GM19452 (cell line): ENCODE measurements around the gene SPATA4.

Experiments used
- ATAC-seq: cut with Tn5 transposase; IDR thresholded peaks from one replicate; pipeline ENCODE4 v1.9.1; 2021; ENCODE audit not compliant: unreplicated experiment

SPATA4 gene

DNA sequence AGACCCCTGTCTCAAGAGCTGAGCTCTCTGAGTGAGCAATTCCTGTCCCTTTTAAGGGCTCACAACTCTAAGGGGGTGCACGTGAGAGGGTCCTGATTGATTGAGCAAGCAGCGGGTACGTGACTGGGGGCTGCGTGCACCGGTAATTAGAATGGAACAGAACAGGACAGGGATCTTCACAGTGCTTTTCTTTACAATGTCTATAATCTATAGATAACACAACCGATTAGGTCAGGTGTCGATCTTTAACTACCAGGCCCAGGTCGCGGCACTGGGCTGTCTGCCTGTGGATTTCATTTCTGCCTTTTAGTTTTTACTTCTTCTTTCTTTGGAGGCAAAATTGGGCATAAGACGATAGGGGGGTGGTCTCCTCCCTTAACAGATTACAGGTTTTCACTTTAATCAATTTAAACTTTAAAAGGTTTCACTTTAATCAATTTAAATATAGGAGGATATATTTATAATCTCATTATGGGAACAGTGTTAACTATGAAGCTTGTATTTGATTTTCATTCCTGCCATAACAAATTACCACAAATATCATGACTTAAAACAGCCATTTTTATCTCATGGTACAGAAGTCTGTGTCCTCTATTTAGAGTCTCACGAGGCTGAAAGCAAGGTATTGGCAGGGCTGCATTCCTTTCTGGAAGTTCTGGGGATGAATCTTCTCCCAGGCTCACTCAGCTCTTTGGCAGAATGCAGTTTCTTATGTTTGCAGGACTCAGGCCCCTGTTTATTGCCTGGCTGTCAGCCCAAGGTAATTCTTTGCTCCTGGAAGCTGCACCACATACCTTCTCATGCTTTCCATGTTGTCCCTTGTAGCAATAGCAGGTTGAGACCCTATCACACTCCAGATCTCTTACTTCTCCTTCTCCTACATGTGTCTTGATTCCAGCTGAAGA is 5.2 kb downstream of the SPATA4 start:
- ATAC-seq = no peak

DNA sequence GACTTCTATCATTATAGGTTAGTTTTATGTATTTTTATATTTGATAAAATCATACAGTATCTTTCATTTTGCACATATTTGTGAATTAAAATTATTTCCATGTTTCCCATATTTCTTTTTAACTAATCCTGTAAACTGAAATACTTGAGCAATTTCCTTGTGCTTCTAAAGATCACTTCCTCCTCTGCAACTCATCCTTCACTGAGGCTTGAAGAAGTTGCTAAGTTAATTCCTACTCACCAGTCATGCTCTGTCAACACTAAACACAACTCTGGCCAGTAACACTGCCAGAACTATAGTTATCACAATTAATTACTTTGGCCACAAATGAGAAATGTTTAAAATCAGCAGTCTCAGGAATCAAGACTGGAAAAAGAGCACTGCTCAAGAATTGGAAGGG is 6.7 kb downstream of the SPATA4 start:
- ATAC-seq = no peak

DNA sequence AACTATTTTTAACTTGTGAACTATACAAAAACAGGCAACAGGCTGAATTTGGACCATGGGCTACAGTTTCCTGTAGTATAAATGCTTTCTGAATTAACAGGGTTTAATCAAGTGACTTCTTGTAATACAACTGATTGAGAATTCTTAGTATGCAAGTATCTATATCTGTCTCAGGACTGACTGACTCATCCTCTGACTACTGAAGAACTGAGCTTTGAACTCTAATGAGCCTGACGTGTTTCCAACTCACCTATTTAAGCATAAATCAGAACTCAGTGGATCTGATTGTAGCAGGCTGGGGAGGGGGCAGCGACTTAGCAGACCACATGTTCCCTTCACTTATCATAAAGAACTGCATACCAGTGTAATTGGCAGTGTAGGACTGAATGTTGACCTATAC is 7.8 kb downstream of the SPATA4 start:
- ATAC-seq = no peak

DNA sequence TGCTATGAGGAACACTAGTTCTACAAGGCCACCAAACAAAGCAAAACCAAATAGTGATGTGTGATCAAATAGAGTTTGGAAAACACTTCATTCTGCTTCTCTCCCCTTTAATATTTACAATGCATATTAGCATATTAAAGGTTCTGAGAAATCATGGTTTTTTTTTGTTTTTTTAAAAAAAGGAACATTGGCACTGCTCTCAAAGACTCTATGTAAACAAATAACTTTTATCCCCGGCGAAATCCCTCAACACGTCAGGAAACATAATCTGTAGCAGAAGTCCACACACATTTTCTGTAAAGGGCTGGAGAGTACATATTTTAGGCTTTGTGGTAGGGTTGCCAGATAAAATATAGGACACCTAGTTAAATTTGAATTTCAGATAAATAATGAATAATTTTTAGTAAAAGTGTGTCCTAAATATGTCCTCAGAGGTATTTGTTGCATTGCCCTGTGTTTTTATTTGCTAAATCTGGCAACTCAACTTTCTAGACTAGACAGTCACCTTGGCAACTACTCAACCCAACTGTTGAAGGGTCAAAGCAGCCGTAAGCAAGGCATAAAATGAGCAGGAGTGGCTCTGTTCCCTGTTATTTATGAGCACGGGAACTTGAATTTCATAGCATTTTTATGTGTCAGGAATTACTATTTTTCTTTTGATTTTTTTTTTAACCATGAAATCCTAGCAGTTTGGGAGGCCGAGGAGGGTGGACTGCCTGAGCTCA is 8.6 kb downstream of the SPATA4 start:
- ATAC-seq = no peak

DNA sequence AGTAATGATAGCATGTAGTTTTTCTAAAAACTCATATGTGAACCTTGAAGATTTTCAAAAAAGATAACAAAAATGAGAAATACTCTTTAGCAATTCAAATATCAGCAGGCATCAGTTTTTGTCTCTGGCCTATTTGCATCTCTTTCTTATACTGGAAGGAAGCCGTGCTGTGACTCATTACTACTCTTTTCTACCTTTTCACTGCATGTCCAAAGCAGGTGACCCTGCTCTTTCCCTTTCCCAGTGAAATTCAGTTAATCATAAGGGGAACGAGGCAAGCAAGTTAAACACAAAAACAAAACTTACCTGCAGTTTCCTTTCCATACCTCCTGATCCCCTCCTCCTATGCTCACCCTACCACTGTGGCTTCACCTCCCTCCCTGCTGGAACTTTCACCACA is 9.3 kb downstream of the SPATA4 start:
- ATAC-seq = no peak

DNA sequence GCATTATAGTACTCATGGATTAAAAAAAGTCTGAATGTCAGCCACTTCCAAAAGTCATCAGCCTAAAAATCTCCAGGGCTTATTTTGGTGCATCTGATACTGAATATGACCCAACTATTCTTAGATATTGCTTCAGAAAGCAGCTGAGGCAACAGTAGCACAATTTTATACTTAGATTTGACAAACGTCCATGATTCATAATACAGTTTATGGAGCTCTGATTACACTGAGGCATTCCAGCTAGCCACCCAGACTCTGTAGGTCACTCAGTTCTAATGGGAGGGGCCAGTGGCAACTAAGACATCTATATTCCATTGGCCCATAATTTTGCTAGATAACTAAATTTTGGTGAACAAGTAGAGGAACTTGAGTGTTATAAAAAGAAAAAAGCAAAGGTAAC is 10.3 kb downstream of the SPATA4 start:
- no peak for ATAC-seq

DNA sequence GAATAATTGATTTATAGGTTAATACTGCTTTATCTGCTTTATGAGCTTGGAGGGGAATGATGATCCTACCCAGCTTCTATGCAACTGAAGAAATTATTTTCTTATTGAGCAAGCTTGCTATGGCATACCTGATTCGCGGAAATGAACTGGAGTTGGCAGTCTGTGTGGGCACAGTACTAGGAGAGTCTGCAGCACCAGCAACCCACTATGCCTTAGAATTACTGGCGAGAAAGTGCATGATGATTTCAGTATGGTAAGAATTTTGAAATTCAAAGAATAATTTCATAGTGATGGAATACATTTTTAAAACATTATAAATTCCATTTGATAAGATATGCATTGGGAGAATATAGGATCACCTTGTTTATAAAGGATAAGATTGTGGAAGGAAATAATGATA is 32.3 kb downstream of the SPATA4 start:
- no peak for ATAC-seq

DNA sequence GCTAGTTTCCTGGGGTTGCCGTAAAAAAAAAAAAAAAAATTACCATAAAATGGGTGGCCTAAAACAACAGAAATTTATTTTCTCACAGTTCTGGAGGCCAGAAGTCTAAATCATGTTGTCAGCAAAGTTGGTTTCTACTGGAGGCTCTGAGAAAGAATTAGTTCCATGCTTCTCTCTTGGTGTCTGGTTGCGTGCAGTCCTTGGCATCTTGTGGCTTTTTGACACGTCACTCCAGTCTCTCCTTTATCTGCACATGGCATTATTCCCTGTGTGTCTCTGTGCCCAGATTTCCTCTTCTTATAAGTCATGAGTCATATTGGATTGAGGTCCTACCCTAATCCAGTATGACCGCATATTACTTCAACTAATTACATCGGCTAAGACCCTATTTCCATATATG is 38.7 kb downstream of the SPATA4 start:
- ATAC-seq = no peak

DNA sequence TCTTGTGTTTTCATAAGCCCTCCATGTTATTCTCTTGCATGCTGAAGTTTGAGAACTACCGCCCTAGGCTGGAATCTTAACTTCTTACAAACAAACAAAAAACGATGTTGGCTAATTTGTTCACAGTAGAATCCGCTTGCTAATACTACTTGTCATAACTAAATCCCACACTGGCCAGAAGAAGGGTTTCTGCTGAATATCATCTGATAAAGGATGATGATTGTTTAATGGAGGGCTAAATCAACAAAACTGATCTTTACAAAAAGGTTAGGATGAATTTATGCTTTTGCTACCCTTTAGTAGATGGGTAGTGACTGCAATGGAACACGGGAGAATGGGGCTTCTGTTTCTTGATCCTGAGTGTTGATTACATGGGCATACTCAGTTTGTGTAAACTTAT is 42.3 kb downstream of the SPATA4 start:
- no peak for ATAC-seq

DNA sequence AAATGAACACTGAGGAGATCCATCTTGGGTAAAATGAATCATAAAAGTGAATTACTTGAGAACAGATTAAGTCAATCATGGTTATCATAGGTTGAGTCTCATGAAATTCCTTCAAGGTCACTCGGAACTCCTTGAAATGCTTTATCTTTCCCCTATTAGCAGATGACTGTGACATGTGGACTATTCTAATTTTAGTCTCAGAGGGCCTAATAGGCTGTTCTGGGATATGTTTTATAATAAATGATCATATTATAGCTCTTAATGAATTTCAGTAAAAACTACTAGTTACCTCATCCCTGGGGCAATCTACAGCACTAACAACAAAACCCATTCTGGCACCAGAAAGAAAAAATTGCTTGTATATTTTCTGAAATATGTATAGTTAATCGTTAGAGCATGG is 44.7 kb downstream of the SPATA4 start:
- no peak for ATAC-seq

DNA sequence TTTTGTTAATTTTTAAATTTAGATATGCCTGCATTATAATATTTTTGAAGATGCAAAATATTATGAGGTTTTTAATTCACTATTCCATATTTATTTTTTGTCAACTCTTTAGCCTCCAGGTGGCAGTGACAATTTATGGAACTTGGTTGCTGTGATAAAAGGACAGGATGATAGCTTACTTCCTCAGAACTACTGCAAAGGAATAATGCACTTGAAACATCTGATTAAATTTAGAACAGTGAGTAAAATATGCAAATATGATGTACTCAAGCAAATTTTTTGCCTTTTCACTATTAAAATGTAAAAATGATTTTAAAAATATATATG is 45.1 kb downstream of the SPATA4 start:
- ATAC-seq = no peak

DNA sequence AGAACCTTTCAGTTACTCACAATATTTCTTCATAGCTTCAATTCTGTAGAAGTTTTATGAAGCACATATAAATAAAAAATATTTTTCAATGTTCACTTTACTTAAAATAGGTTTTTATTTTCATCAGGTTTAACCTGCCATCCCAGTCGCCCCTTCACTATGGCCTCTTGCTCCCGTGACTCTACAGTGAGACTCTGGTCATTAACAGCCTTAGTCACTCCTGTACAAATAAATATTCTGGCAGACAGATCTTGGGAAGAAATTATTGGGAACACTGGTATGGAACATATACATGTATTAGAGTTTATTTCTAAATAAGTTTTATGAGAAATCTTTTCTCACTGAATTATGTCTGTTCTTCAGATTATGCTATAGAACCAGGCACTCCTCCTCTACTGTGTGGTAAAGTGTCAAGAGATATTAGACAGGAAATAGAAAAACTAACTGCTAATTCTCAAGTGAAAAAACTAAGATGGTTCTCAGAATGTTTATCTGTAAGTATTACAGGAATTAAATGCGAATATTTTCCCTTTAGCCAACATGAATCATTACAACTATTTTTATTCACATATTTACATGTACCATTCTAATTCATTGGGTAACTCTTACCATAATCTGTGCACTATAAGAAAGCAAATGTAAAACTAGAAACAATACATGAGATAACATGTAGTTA is 45.6 kb downstream of the SPATA4 start:
- ATAC-seq = no peak

DNA sequence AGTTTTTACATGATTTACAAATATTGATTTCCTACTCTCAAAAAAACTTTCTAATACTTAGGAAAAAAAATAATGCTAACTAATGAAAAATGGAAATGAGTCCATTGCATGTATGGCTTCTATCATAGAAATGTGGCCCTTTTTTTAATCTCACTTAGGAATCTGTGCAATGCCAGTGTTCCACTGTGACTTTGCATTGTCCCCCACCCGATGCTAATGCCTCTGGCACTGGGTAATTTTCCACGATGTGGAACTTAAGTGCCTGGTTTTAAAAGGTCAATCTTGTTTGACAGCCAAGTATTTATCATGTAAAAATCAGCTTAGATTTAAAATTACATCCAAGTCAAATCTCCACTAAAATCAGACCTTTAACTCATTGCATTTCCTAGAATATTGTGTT is 53.1 kb downstream of the SPATA4 start:
- no peak for ATAC-seq

DNA sequence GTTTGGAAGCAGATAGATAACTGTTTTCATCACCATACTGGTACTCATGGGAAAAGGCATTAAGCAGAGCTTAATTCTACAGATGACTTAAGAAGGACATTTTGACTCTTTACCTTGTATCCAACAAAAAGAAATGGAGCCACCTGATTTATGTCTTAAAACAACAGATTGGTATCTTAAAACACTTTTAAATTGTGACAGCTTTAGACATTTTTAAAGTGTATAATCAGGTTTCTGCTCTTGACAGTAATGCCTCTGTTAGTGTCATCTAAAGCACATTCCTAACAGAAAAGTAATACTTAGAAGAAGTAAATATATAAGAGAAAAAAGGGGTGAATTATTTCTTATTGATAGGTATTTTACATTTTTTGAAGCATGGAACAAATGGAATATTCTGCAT is 55.9 kb downstream of the SPATA4 start:
- no peak for ATAC-seq

DNA sequence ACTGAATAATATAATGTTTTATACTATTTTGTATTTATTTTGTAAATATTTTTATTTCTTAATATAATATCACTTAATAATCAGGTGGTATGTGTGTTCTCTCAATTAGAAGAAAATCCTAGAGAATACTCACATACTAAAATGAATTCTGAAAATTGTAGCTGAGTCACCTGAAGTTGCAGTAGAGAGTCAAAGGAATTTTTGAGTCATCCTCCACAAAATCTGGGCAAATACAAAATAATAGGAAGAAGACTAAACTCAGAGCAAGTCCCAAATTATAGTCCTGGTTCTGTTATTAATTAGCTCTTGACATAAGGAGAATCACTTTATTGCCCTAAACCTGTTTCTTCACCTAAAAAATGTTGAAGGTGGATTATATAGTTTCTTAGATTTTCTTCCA is 57.8 kb downstream of the SPATA4 start:
- ATAC-seq = no peak

DNA sequence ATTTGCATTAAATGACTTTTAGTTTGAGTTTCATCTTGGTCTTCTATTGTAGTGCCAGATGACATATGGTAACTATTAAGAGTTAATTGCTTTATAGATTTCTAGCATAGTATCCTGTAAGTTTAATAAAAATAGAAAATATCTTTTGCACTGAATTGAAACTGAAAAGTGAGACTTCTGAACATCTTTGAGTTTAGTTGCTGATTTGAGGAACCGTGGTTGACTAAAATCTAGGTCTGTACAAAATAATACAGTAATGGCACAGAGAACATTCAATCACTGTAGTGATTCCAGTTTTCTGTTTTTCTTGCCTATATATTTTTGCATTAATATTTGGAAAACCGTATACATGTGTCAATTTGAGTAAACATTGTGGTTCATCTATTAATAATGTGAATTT is 60.7 kb downstream of the SPATA4 start:
- no peak for ATAC-seq
